ENCODE data around the gene ECE1. TPM values are rescaled to one million over a fixed set of nuclear protein-coding genes. Genes with fewer than 3 reads are reported as not detected.

ECE1 gene
- total RNA-seq, 4 donors from 2014 or later = 45.6 to 175 (median 59.1) TPM

DNA sequence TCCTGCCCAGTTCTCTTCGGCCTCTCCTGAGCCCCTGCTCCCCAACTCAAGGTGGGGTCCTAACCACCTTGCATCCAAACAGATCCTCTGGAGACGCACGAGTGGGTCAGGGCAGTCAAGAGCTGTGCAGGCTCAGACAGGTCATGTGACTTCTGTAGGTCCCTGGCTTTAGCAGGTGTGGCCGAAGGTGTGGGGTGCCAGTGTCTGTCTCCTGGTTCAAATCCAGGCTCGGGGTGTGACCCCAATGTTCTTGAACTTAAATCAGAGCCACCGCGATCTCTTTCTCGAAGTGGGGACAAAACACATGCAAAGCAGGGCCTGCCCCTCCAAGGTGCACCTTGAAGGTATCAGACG lies 27.4 kb upstream of the ECE1 start:
- no peak overlapping the region for H3K4me3 ChIP-seq
- TF ChIP-seq, protein P1, sequence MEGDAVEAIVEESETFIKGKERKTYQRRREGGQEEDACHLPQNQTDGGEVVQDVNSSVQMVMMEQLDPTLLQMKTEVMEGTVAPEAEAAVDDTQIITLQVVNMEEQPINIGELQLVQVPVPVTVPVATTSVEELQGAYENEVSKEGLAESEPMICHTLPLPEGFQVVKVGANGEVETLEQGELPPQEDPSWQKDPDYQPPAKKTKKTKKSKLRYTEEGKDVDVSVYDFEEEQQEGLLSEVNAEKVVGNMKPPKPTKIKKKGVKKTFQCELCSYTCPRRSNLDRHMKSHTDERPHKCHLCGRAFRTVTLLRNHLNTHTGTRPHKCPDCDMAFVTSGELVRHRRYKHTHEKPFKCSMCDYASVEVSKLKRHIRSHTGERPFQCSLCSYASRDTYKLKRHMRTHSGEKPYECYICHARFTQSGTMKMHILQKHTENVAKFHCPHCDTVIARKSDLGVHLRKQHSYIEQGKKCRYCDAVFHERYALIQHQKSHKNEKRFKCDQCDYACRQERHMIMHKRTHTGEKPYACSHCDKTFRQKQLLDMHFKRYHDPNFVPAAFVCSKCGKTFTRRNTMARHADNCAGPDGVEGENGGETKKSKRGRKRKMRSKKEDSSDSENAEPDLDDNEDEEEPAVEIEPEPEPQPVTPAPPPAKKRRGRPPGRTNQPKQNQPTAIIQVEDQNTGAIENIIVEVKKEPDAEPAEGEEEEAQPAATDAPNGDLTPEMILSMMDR (IDR thresholded peaks at IDR 0.05) = no peak
- no peaks in the 10 kb centered on the region for H3K27me3 ChIP-seq
- H3K9me3 ChIP-seq = no peaks in the 10 kb centered on the region
- H3K27ac ChIP-seq = peak overlapping the region; percentile 85 to 93
- no peaks in the 10 kb centered on the region for H3K36me3 ChIP-seq
- intact Hi-C loops (cut with DNase I; ENCODE audit: low total_unique reads) = no loop called here
- peak in 1 of 2 donors; percentile 37 for DNase-seq
- H3K4me1 ChIP-seq = peaks cover 23 to 51% of the 10 kb centered on the region in 2 donors

DNA sequence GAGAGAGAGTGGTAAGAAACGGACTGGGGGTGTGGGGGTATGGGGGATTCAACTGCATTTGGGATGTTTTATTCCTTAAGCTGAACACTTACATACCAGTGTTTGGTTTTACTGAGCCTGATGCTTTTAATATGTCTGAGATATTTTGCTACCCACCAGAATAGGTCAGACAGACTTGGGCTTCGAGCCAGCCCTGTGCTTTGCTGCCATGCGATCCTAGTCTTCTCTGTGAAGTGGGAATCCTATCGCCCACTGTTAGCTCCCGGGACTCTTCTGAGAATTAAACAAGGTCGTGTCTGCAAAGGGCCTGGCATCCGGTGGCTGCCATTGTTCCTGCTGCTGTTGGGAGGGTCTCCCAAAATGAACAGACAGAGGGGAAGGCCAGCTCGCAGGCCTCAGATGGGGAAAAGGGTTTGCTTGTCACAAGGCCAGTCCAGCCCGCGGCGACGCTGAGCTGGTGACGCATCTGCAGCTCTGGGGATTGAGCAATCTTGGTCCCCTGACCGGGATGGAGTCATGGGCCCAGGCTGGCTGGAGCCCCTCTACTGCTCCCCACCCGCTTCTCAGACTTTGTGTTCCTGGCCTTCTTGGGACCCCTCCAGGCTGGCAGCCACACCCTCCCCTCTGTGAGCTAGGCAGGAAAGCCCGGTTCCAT lies 26.9 kb upstream of the ECE1 start:
- Histone ChIP-seq H3K4me1 (peaks cover 23 to 50% of the 10 kb centered on the region in 2 donors), H3K36me3 (no peaks in the 10 kb centered on the region), H3K27ac (peak overlapping the region; percentile 85 to 93), H3K9me3 (no peaks in the 10 kb centered on the region), H3K27me3 (no peaks in the 10 kb centered on the region), H3K4me3 (no peak overlapping the region)
- TF ChIP-seq, protein P1 (IDR thresholded peaks at IDR 0.05) = no peak
- TF ChIP-seq POLR2A (IDR thresholded peaks at IDR 0.05) = peak in 1 of 2 donors; percentile 29
- intact Hi-C loops (cut with DNase I; ENCODE audit: low total_unique reads) = no loop called here
- DNase-seq = peak; percentile 87 to 89

DNA sequence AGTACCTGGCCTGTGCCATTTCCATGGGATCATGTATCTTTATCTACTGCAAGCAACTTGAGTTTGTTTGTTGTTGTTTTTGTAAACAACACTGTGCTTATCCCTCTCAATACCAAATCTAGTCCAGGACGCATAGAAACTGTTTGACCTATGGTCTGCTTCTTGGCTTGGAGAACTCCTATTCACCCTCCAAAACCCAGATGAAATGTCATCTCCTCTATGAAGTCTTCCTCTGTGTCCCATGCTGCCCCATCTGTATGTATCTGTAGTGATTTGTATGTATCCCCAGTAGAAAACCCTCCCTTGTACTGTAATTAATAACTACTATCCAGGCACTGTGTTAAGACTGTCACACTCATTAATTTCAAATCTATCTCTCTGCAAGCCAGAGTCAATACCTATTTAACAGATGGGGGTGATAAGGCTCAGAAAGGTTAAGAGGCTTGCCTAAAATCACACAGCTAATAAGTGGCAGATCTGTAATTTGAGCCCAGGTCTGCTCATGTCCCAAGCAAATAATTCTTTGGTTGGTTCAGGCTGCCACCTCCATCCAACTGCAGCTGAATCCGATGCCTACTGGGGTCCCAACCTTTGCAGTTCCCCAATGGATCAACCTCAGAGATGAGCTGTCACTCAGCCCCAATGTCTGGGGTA lies 24.6 kb upstream of the ECE1 start:
- Histone ChIP-seq H3K27me3 (no peaks in the 10 kb centered on the region), H3K27ac (peak overlapping the region; percentile 85 to 93), H3K4me1 (peaks cover 25 to 34% of the 10 kb centered on the region in 2 donors), H3K4me3 (no peak overlapping the region), H3K9me3 (no peaks in the 10 kb centered on the region), H3K36me3 (no peaks in the 10 kb centered on the region)
- DNase-seq = no peak
- TF ChIP-seq, protein P1 (IDR thresholded peaks at IDR 0.05) = no peak
- no peak for TF ChIP-seq POLR2A (IDR thresholded peaks at IDR 0.05)
- intact Hi-C loops (cut with DNase I; ENCODE audit: low total_unique reads) = no loop called here

DNA sequence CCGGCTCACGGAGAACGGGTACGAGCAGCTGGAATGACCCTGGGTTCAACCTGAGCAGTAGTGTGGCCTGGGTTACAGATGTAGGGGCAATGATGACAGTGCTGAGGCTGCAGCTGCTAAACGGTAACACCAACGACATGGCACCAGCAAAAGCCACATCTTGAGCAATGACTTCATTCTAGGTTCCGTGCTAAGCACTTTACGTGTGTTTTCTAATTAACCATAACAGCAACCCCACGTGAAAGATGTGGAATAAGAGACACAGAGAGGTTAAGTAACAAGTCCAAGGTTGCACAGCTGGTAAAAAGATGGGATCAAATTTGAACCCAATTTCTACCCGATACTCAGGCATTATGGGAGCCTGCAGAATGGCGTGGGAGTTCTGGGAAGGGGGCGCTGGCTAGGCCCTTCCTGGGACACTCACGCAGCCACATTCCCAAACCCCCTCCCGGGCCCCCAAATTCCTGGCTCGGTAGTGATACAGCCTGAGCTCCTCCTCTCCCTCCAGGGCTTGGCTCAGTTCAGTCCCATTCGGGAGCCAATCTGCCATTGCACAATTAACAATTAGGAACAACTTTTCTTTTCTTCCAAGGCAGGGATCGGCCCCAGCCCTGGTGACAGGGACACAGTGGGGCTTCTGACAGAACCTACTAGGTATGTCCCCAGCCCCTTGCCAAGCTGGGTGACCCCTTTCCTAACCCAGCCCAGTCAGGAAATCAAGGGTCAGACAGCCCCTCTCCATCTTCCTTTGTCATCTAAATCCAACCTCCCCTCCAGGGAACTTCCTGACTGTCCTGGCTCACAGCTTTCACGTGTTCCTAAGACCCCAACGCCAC lies 23.8 kb upstream of the ECE1 start:
- intact Hi-C loops (cut with DNase I; ENCODE audit: low total_unique reads) = no loop called here
- Histone ChIP-seq H3K9me3 (no peaks in the 10 kb centered on the region), H3K4me3 (no peak overlapping the region), H3K36me3 (no peaks in the 10 kb centered on the region), H3K27ac (peak overlapping the region; percentile 85 to 93), H3K27me3 (no peaks in the 10 kb centered on the region), H3K4me1 (peaks cover 26 to 36% of the 10 kb centered on the region in 2 donors)
- peak; percentile 81 to 84 for DNase-seq
- no peak for TF ChIP-seq POLR2A (IDR thresholded peaks at IDR 0.05)
- TF ChIP-seq, protein P1 (IDR thresholded peaks at IDR 0.05) = no peak

Measured in uterus (tissue), 4 donors.